ENCODE data around the gene RPL22L1. TPM values are rescaled to one million over a fixed set of nuclear protein-coding genes. Genes with fewer than 3 reads are reported as not detected.

Gene RPL22L1
- 45.2 and 52.8 TPM in 2 replicates for total RNA-seq (2014; rRNA removed; shearing (Covaris generic))

DNA sequence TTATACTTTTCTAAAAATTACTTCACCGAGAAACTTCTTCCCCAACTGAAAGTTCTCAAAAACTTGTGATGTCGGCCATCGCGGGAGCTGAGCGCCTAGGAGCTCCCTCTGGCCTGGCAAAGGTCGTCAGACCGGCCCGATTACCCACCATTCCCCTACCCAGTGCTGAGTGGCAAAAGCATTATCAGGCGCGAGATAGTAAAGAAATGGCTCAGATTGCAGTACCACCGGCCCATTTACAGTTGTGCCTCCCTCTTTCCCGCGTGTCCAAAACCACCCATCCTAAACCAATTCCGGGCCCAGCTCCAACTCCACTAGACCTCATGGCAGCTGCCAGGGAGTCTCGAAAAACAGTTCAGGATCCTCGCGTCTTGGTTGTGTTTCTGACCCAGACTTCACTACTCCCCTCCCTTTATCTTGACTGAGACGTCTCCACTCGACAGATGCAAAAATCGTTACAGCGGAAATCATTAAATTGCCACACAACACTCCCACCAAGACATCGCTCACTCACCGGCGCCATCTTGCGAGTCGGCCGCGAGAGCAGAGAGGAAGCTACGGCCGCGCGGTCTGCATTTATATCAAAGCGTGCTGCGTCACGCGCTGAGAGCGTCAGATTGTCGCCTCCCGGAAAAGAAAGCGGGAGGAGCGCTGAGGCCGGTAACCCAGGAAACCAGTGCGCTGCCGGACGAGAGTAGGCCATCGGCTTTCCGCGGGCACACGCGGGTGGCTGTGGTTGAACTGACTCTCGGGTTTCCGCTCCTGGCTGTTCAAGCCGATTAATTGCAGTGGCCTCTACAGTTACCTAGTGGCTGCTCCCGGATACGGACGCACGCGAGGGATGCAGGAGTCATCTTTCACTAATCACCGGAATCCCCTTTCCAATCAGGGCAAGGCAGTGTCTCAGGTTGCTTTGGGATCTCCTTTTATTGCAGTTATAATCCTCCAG is at the start of gene RPL22L1:
Gene RPL22L1 (minus strand): TSS at position 551 of the 949 bp plus-strand sequence. CDS start 28 bp downstream, at position 523.
- Histone ChIP-seq H3K9me3 (replicated peaks) (no peaks in the 10 kb centered on the region), H3K27ac (peak within 1 kb of the TSS; percentile 88), H3K4me3 (peak within 1 kb of the TSS; percentile 75), H3K36me3 (peaks cover 39% of the 10 kb centered on the region), H3K4me1 (0 out of 2 replicates have a peak, but pooled peaks cover 2% of the 10 kb centered on the region), H3K27me3 (no peaks in the 10 kb centered on the region)
- DNase-seq: peak; percentile 95 to 97

DNA sequence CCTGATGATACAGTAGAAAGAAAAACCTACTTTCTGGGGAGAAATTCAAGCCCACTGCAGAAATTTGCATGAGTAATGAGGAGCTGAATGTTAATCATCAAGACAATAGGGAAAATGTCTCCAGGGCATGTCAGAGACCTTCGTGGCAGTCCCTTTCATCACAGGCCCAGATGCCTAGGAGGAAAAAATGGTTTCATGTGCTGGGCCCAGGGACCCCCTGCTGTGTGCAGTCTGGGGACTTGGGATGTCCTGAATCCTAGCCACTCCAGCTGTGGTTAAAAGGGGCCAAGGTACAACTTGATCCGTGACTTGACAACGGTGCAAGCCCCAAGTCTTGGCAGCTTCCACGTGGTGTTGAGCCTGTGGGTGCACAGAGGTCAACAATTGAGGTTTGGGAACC is 48.7 kb upstream of the RPL22L1 start:
- H3K4me3 ChIP-seq: no peak overlapping the region

DNA sequence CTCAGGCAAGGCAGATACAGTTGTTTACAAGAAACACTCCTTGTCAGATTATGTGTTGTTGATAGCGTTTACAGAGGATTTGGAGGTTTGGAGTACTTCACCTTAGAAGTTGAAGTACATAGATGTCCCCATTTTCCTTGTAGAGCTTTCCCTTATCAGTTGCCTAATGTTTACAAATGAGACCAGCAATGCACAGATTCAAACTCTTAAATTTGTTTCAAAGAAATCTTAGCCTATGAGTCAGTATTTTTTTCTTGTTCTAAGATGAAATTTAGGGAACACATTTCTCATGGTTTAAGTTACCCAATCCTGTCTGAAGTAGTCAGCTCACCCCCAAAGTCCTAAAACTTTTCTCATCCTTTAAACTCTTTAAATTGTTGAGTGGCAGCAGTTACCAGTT is 44.7 kb upstream of the RPL22L1 start:
- no peak overlapping the region for H3K4me3 ChIP-seq
- no peaks in the 10 kb centered on the region for H3K27me3 ChIP-seq
- no peaks in the 10 kb centered on the region for H3K36me3 ChIP-seq
- peaks cover 3% of the 10 kb centered on the region; the same call in 1 of the 2 replicates for H3K9me3 ChIP-seq (replicated peaks)
- DNase-seq: no peak
- no peaks in the 10 kb centered on the region for H3K4me1 ChIP-seq
- H3K27ac ChIP-seq: no peak overlapping the region

More for the DNA sequence above, 48.7 kb upstream of the RPL22L1 start:
- DNase-seq: no peak
- H3K27me3 ChIP-seq: no peaks in the 10 kb centered on the region
- H3K4me1 ChIP-seq: no peaks in the 10 kb centered on the region
- peaks cover 3% of the 10 kb centered on the region; the same call in 1 of the 2 replicates for H3K9me3 ChIP-seq (replicated peaks)
- no peak overlapping the region for H3K27ac ChIP-seq
- no peaks in the 10 kb centered on the region for H3K36me3 ChIP-seq

DNA sequence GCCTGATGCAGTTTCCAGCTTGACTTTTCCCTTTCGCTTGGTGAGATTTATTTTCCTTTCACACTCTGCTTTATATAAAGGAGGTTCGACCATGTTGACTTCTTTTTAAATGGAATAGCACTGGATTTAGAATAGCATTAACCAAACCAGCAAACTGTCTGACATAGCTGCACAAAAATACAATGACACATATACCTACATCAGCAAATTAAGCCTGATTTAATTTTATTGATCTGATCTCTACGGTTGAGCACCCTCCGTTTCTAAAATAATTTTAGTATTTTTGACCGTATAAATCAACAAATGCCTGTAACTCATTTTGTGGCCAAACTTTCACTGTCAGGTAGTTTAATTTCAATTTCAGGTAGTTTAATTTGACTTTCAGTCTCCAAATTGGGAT is 44.2 kb upstream of the RPL22L1 start:
- Histone ChIP-seq H3K36me3 (no peaks in the 10 kb centered on the region), H3K4me3 (no peak overlapping the region), H3K4me1 (no peaks in the 10 kb centered on the region), H3K27me3 (no peaks in the 10 kb centered on the region), H3K9me3 (replicated peaks) (peaks cover 3% of the 10 kb centered on the region; the same call in 1 of the 2 replicates), H3K27ac (no peak overlapping the region)
- no peak for DNase-seq

DNA sequence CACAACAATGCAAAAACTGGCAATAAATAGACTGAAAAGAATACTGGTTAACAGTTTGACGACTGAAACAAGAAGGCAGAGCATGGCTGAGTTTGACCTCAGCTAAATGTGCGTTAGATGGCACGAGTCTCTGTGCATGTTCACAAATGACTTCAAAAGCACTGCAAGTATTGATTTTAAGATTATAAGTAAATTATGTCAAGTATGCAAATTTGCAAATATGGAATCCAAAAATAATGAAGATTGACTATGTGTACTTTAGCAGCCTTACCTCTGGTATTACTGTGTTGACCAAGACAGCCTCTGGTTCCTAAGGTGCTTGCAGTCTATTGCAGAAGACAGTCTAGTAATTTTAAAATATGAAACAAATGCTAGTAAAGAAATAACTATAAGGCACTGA is 41.1 kb upstream of the RPL22L1 start:
- Histone ChIP-seq H3K9me3 (replicated peaks) (no peaks in the 10 kb centered on the region; the same call in 1 of the 2 replicates), H3K36me3 (peaks cover 3% of the 10 kb centered on the region; the same call in 1 of the 2 replicates)

DNA sequence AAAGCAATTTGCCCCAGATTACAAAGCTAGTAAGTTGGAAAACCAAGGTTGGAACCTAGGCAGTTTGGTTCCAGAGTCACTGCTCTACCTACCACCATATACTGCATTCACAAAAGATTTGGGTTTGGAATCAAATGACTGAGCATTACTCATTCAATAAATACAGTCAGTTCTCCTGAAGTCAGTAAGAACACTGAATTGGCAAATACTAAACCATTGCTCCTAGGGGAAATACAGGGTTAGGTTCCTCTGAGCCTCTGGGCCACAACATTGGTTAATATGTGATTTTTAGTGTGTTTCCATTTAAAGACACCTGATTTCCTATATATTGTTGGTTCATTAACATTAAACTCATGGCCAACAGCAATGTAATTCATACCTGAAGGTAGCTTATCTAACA is 40.5 kb upstream of the RPL22L1 start:
- Histone ChIP-seq H3K4me3 (no peak overlapping the region), H3K27ac (no peak overlapping the region), H3K9me3 (replicated peaks) (no peaks in the 10 kb centered on the region; the same call in 1 of the 2 replicates), H3K4me1 (no peaks in the 10 kb centered on the region), H3K27me3 (no peaks in the 10 kb centered on the region), H3K36me3 (peaks cover 3% of the 10 kb centered on the region; the same call in 1 of the 2 replicates)
- DNase-seq: no peak

More for the DNA sequence above, 41.1 kb upstream of the RPL22L1 start:
- no peaks in the 10 kb centered on the region for H3K27me3 ChIP-seq
- no peak for DNase-seq
- no peak overlapping the region for H3K27ac ChIP-seq
- H3K4me3 ChIP-seq: no peak overlapping the region
- no peaks in the 10 kb centered on the region for H3K4me1 ChIP-seq

DNA sequence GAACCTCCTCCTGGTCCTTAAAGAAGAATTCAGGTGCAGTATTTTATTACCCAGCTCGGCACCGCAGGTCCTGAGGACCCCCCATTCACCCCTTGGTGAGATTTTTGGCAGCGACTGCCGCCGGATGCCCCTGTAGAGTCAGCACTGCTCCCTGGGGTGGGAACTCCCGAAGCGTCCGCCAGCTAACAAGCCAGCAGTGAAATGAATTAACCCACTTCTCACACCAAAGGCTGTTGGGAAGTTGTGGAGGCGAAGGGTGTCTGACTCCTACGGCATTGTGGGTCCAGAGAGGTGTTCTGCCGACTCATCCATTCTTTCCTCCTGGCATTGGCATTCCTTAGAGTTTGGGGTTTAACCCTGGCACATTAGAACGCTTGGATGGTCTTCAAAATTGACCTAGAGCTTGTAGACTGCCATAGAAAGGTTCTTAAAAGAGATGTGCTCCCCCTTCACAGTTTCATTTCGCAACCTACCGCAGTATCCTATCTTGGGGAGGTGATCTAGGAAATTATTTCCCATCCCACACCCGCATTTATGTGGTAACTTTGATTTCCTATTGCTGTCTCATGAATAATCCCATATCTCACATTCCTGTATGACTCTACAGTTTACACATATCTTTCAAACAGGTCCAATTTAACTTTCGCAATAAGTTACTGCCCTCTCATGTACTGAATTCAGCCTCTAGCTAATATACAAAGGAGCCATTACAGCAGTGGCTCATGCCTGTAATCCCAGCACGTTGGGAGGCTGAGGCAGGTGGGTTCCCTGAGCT is 39.3 kb upstream of the RPL22L1 start:
- no peak overlapping the region for H3K27ac ChIP-seq
- DNase-seq: no peak

DNA sequence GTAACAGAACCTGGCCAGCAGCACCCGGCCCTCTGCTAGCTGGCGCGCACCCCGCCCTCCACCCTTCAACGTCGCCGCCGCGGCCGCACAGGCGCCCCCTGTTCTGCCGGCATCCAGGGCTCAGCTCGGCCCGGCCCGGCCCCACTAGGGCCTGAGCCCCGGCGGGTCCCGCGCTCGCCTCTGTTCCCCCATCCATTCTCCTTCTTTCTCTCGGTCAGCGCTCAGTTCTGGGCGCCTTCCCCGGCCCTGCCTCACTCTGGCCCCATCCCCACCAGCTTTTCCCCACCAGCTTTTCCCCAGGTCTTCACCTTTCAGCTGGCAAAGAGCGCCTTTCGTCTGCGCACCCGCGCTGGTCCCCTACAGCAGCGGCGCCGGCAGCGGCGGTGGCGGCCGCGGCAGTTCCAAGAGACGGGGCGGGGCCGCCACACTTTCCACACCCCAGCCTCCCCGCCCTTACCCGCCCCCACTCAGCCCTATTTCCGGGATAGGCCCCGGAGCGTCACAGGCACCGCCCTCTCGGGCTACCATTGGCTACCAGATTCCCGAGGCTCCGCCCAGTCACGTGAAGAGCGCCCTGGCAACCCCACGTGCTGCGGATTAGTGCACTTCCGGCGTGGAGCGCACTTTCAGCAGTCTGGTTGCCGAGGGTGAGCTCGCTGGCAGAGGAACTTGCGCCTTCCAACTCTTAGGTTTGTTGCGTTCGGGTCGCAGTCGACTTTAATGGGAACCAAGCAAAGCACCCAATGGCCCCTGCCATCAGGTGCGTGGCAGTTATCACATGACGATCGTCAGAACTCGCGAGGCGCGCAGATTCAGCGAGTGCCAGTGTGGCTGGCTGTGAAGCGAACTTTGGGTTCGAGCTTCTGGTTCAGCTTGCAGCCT is 38.5 kb upstream of the RPL22L1 start, which contains the start of gene EIF5A2:
Gene EIF5A2 (minus strand): TSS at position 403 of the 882 bp plus-strand sequence. CDS start 831 bp downstream, outside the sequence.
- Histone ChIP-seq H3K4me1 (no peaks in the 10 kb centered on the region), H3K27ac (peak within 1 kb of the TSS; percentile 13; the same call in 1 of the 2 replicates), H3K27me3 (no peaks in the 10 kb centered on the region), H3K36me3 (peaks cover 3% of the 10 kb centered on the region; the same call in 1 of the 2 replicates), H3K4me3 (peak within 1 kb of the TSS; percentile 67), H3K9me3 (replicated peaks) (no peaks in the 10 kb centered on the region; the same call in 1 of the 2 replicates)
- DNase-seq: peak; percentile 94

More for the DNA sequence above, 39.3 kb upstream of the RPL22L1 start:
- Histone ChIP-seq H3K4me3 (no peak overlapping the region), H3K9me3 (replicated peaks) (no peaks in the 10 kb centered on the region; the same call in 1 of the 2 replicates), H3K4me1 (no peaks in the 10 kb centered on the region), H3K36me3 (peaks cover 3% of the 10 kb centered on the region; the same call in 1 of the 2 replicates), H3K27me3 (no peaks in the 10 kb centered on the region)

DNA sequence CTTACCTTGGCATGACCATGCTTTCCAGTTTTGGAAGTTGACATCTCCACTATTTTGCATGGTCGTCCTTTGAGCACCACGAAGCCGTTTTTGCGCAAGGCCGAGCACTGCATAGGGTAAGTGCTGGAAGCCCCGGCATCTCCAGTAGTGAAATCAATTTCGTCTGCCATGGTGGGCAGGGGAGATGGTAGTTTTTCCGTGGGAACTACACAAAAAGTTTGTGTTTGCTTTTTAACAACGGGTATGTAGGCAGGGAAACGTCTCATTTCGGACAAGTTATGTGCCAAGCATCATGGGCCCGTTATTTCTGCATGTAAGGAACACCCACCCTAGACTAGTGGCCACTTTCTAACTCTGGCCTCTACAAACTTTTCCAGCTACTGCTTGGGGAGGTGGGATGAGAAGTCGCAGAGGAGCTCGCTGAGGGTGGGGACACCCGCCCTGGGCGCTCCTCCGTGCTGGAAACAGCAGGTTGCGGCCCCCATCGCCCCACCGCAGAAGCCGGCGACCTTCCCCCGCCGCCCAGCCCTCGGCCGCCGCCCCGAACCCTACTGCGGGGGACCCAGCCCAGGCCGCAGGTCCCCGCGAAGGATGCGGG is 37.7 kb upstream of the RPL22L1 start:
- Histone ChIP-seq H3K9me3 (replicated peaks) (no peaks in the 10 kb centered on the region; the same call in 1 of the 2 replicates), H3K27me3 (no peaks in the 10 kb centered on the region), H3K36me3 (peaks cover 3% of the 10 kb centered on the region; the same call in 1 of the 2 replicates), H3K27ac (no peak overlapping the region), H3K4me3 (peak overlapping the region; percentile 67), H3K4me1 (no peaks in the 10 kb centered on the region)
- DNase-seq: peak; percentile 18 to 24

DNA sequence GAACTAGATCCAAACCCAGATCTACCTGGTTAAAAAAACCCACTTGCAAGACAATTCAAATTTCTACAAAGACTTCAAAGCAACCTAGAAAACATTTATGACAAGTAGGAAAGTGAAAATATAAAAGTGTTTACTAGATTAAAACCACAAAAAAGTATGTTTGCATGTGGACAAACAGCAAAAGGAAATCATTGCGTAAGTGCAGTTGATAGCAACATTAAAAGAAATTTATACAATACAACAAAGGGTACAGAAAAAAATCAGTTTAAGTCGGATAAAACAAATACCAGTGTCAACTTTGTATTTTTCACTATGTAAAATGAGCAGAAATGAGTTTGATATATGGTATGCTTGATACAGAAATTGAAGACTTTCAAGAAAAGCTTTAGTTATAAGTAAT is 35.9 kb upstream of the RPL22L1 start:
- no peaks in the 10 kb centered on the region; the same call in 1 of the 2 replicates for H3K9me3 ChIP-seq (replicated peaks)
- H3K27ac ChIP-seq: no peak overlapping the region
- H3K27me3 ChIP-seq: no peaks in the 10 kb centered on the region
- peaks cover 3% of the 10 kb centered on the region; the same call in 1 of the 2 replicates for H3K36me3 ChIP-seq
- H3K4me1 ChIP-seq: no peaks in the 10 kb centered on the region
- no peak for DNase-seq
- no peak overlapping the region for H3K4me3 ChIP-seq

DNA sequence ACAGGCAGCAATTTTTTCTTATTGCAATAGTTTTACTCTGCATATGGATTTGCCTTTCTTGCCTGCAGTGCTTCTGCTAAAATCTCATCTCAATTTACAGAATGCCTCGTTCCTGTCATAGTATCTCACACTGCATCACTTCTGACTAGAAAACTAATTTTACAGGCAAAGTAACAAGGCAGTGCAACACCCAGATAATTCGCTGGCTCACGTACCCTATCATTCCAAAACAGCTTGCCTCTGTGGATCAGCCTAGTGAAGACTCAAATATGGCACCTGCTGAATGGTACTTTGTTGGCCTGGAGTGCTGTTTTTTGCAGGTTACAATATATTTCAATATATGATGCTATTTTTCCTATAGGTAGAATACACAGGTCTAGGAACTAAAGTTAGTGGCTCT is 33.1 kb upstream of the RPL22L1 start:
- DNase-seq: no peak
- H3K4me1 ChIP-seq: no peaks in the 10 kb centered on the region
- H3K27me3 ChIP-seq: no peaks in the 10 kb centered on the region
- no peaks in the 10 kb centered on the region for H3K9me3 ChIP-seq (replicated peaks)
- H3K4me3 ChIP-seq: no peak overlapping the region
- H3K27ac ChIP-seq: no peak overlapping the region
- H3K36me3 ChIP-seq: peaks cover 3% of the 10 kb centered on the region; the same call in 1 of the 2 replicates

DNA sequence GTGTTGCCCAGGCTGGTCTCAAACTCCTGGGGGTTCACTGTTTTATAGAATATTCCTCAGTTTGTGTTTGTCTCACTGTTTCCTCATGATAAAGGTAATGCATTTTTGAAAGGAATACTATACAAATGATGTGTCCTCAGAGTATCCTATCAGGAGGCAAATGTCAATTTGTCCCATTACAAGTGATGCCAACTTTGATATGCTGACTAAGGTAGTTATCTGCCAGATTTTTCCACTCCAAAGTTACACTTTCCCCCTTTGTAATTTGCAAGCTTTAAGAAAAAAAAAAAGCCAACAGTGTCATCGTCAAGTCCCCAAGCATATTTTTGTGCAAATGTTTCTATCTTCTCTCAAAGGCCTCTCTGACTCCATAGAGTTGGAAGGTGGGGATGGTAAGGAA is 29.5 kb upstream of the RPL22L1 start:
- no peaks in the 10 kb centered on the region for H3K36me3 ChIP-seq
- H3K27ac ChIP-seq: no peak overlapping the region
- no peaks in the 10 kb centered on the region for H3K9me3 ChIP-seq (replicated peaks)
- H3K4me1 ChIP-seq: no peaks in the 10 kb centered on the region
- H3K4me3 ChIP-seq: no peak overlapping the region
- no peak for DNase-seq
- H3K27me3 ChIP-seq: no peaks in the 10 kb centered on the region

DNA sequence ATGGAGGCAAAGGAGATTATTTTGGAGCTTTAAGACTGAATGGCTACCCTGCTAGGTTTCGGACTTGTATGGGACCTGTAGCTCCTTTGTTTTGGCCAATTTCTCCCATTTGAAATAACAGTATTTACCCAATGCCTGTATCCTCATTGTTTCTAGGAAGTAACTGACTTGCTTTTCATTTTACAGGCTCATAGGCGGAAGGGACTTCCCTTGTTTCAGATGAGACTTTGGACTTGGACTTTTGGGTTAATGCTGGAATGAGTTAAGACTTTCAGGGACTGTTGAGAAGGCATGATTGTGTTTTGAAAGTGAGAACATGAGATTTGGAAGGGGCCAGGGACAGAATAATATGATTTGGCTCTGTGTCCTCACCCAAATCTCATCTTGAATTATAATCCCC is 28.0 kb upstream of the RPL22L1 start:
- Histone ChIP-seq H3K27ac (no peak overlapping the region), H3K4me3 (no peak overlapping the region), H3K27me3 (no peaks in the 10 kb centered on the region), H3K36me3 (no peaks in the 10 kb centered on the region), H3K9me3 (replicated peaks) (no peaks in the 10 kb centered on the region), H3K4me1 (no peaks in the 10 kb centered on the region)
- no peak for DNase-seq

Data from SJCRH30 (cell line).